ENCODE measurements around the gene FSHR. TPM values are rescaled to one million over a fixed set of nuclear protein-coding genes. Genes with fewer than 3 reads are reported as not detected.
A peak's percentile ranks its signal among the peaks of the same experiment; 100 is the strongest.

Gene FSHR
- total and polyA plus RNA-seq, 7 donors = not detected

GRCh38 chr2:48946449-48947048, 207.8 kb downstream of the FSHR start:
- WGBS, 3 donors = 47 to 48% (median 48%) methylated on average over 2 of the region's 2 CpGs
- Histone ChIP-seq H3K27me3 (ENCODE audit: insufficient read depth in 3 of 3, low read length in 2 of 3) (no peaks in the 10 kb centered on the region), H3K9me3 (no peaks in the 10 kb centered on the region), H3K4me1 (no peaks in the 10 kb centered on the region), H3K36me3 (ENCODE audit: insufficient read depth in 1 of 2, low read depth in 1 of 2) (no peaks in the 10 kb centered on the region), H3K27ac (no peak overlapping the region), H3K4me3 (no peak overlapping the region)
- peak; percentile 88 for TF ChIP-seq CTCF (IDR thresholded peaks at IDR 0.05)
- peak; percentile 64 to 79 (median 73) for ATAC-seq
- intact Hi-C loops (cut with DNase I) = loop anchor here (5.0 kb wide), 1 partner anchor 1546 kb away; no protein-coding TSS in a partner anchor
- DNase-seq = no peak

DNA sequence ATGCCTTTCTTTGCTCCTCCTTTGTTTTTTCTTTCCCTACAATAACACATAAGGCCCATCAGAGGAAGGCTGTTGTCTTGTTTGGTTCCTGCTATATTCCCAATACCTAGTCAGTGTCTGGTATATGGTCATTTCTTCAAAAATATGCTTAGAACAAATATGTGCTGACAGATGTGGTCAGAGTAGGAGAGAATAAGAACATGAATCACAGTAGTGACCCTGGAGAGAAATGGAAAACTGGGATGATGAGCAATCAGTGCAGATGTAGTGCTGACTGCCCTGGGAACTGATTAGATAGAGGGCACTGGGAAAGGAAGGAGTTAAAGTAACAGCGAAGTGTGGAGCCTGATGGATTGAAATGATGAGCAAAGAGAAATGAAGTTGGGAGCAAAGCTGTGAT, 209.4 kb downstream of the FSHR start:
- intact Hi-C loops (cut with DNase I) = loop anchor here (5.0 kb wide), 1 partner anchor 1547 kb away; no protein-coding TSS in a partner anchor
- no peak overlapping the region for H3K27ac ChIP-seq
- no peak for TF ChIP-seq CTCF (IDR thresholded peaks at IDR 0.05)
- no peaks in the 10 kb centered on the region for H3K27me3 ChIP-seq (ENCODE audit: insufficient read depth in 3 of 3, low read length in 2 of 3)
- no peaks in the 10 kb centered on the region for H3K9me3 ChIP-seq
- ATAC-seq (no peak), DNase-seq (no peak)
- H3K4me1 ChIP-seq = no peaks in the 10 kb centered on the region
- H3K4me3 ChIP-seq = no peak overlapping the region
- 85 to 88% (median 87%) methylated on average over 1 of the region's 1 CpG for WGBS, 3 donors
- H3K36me3 ChIP-seq (ENCODE audit: insufficient read depth in 1 of 2, low read depth in 1 of 2) = no peaks in the 10 kb centered on the region

DNA sequence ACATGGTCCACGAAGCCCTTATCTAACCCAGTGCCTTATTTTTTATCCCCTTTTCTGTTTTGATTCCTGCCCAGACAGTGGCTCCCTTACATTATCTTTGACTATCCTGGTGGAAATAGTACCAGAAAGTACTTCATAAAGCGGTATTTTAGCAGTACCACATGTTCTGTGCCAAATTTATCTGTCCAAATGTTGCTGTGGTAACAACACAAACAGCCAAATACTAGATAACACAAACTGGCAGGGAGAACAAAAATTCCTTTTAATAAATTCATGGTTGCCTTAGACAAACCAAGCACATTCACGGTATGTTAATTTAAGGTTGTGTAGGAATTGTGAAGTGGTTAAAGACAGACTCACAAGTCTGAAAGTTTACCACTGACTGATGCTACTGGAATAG, 210.9 kb downstream of the FSHR start:
- Histone ChIP-seq H3K9me3 (no peaks in the 10 kb centered on the region), H3K4me3 (no peak overlapping the region), H3K27me3 (ENCODE audit: insufficient read depth in 3 of 3, low read length in 2 of 3) (no peaks in the 10 kb centered on the region), H3K27ac (no peak overlapping the region), H3K4me1 (no peaks in the 10 kb centered on the region), H3K36me3 (ENCODE audit: insufficient read depth in 1 of 2, low read depth in 1 of 2) (no peaks in the 10 kb centered on the region)
- TF ChIP-seq CTCF (IDR thresholded peaks at IDR 0.05) = no peak
- WGBS, 3 donors = 51 to 57% (median 57%) methylated on average over 3 of the region's 3 CpGs
- DNase-seq (no peak), ATAC-seq (no peak)
- intact Hi-C loops (cut with DNase I) = no loop called here

- Histone ChIP-seq H3K27ac (no peak overlapping the region), H3K27me3 (ENCODE audit: insufficient read depth in 3 of 3, low read length in 2 of 3) (no peaks in the 10 kb centered on the region), H3K4me1 (no peaks in the 10 kb centered on the region), H3K9me3 (no peaks in the 10 kb centered on the region), H3K4me3 (no peak overlapping the region), H3K36me3 (ENCODE audit: insufficient read depth in 1 of 2, low read depth in 1 of 2) (no peaks in the 10 kb centered on the region)
- intact Hi-C loops (cut with DNase I) = no loop called here
- DNase-seq (no peak), ATAC-seq (no peak)
- 22 to 54% (median 39%) methylated on average over 1 of the region's 1 CpG for WGBS, 3 donors
- TF ChIP-seq CTCF (IDR thresholded peaks at IDR 0.05) = no peak
These were observed 212.4 kb downstream of the FSHR start for GRCh38 chr2:48941908-48942307.

DNA sequence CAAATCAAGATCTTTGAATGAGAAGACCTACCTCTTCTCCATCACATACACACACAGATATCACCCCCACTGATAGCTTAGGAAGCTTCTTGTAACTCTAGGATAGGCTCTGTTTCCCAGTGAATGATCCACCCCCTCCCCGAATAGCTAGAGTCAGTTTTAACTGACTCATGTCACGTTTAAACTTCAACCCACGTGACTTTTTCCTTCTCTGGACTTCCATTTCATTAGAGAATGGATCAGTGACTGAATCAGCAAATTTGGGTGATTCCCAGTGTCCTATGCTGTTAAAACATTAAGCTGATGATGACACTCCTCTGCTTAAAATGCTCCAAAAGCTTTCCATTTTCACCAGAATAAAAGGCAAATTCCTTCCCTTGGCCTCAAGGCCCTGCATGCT, 212.9 kb downstream of the FSHR start:
- Histone ChIP-seq H3K27ac (no peak overlapping the region), H3K4me1 (no peaks in the 10 kb centered on the region), H3K9me3 (no peaks in the 10 kb centered on the region), H3K27me3 (ENCODE audit: insufficient read depth in 3 of 3, low read length in 2 of 3) (no peaks in the 10 kb centered on the region), H3K36me3 (ENCODE audit: insufficient read depth in 1 of 2, low read depth in 1 of 2) (no peaks in the 10 kb centered on the region), H3K4me3 (no peak overlapping the region)
- ATAC-seq (no peak), DNase-seq (no peak)
- 72 to 85% (median 73%) methylated on average over 3 of the region's 3 CpGs for WGBS, 3 donors
- no peak for TF ChIP-seq CTCF (IDR thresholded peaks at IDR 0.05)
- intact Hi-C loops (cut with DNase I) = no loop called here
